ENCODE results near the gene DNER.
A peak's percentile ranks its signal among the peaks of the same experiment; 100 is the strongest.
"Not testable (repeated sequence)": the region's sequence is repeated elsewhere in the genome, so short reads cannot be mapped to it uniquely, and the experiment has no call there.

The DNER gene, protein sequence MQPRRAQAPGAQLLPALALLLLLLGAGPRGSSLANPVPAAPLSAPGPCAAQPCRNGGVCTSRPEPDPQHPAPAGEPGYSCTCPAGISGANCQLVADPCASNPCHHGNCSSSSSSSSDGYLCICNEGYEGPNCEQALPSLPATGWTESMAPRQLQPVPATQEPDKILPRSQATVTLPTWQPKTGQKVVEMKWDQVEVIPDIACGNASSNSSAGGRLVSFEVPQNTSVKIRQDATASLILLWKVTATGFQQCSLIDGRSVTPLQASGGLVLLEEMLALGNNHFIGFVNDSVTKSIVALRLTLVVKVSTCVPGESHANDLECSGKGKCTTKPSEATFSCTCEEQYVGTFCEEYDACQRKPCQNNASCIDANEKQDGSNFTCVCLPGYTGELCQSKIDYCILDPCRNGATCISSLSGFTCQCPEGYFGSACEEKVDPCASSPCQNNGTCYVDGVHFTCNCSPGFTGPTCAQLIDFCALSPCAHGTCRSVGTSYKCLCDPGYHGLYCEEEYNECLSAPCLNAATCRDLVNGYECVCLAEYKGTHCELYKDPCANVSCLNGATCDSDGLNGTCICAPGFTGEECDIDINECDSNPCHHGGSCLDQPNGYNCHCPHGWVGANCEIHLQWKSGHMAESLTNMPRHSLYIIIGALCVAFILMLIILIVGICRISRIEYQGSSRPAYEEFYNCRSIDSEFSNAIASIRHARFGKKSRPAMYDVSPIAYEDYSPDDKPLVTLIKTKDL

DNA sequence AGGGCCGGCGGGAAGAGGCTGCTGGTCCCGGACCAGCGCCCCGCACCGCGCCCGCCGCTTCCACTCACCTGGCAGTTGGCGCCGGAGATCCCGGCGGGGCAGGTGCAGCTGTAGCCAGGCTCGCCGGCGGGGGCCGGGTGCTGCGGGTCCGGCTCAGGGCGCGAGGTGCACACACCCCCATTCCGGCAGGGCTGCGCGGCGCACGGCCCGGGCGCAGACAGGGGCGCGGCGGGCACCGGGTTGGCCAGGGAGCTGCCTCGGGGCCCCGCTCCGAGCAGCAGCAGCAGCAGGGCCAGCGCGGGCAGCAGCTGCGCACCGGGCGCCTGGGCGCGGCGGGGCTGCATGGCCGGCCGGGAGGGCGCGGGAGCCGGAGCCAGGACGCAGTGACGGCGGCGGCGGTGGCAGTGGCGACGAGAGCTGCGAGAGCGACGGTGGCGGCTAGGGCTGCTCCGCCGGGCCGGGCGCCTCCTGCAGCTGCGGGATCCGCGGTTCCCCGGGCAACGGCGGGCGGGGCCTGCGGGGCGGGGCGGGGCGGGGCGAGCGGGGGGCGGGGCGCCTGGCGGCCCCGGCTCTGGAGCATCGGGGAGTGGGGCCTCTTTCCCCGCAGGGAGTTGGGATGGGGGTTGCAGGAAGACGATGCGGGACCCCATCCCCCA lies at the start of gene DNER:
Gene DNER, minus strand, starts transcription at position 476 of the 656 bp plus-strand sequence. Its CDS starts 132 bp downstream, at position 344.
- peak; percentile 73 for DNase-seq

DNA sequence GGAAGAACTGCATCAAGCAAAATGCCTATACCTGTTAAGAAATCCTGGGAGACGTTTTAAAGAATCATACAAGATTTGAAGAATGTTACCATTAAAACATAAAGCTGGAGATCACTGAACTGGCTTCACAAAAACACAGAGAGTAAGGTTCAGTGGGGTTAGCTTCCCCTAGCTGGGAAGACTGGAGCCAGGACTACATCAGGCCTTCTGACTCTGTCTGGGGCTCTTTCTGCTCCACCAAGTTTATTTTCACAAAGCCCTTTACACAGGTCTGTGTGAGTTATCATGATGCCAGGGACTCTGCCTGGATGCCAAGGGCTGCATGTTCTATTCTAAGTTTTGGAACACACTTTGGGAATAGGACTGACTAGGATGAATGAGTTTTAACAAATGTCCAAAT lies 47.3 kb upstream of the DNER start:
- DNase-seq = no peak

DNA sequence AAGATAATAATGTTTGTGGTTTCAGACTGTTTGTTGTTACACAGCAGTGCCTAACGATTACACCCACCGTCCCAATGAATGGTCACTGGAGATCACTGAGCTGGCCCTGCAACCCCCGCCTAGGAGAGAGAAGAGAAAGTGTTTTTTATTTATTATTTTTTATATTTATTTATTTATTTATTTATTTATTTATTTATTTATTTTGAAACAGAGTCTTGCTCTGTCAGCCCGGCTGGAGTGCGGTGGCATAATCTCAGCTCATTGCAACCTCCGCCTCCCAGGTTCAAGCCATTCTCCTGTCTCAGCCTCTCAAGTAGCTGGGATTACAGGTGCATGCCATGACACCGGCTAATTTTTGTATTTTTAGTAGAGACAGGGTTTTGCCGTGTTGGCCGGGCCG lies 43.1 kb upstream of the DNER start:
- not testable (repeated sequence) for DNase-seq

DNA sequence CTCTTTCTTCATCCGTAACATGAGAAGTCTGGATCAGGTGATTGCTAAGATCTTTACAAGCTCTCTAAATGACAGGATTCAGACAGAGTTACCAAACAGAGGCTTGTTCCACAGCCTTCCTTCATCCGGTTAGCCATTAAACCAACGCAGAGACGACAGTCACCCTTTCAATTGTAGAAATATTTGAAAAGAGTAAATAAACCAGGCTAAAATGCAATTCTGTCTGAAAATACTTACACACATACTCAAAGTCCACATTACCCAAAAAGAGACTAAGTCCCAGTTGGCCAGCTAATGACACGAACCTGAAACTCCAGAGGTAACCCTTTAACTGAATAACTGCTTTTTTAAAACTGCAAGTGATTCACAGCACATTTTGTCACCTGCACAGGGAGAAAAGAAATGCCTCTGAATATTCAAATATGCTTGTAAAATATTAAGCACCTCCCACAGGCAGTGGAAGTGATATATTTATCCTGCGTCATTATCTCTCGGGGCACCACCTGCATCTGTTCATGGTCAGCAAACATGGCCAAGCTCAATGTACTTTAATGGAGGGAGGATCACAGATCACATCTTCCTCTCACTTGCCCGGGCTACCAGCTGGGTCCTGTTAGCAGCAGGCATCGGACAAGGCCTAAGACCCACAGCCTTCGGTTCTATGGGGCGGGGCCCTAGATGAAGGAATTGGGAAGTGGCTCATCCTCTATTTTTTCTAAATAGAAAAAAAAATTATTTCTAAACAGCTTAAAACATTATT lies 38.8 kb upstream of the DNER start:
- DNase-seq = no peak

DNA sequence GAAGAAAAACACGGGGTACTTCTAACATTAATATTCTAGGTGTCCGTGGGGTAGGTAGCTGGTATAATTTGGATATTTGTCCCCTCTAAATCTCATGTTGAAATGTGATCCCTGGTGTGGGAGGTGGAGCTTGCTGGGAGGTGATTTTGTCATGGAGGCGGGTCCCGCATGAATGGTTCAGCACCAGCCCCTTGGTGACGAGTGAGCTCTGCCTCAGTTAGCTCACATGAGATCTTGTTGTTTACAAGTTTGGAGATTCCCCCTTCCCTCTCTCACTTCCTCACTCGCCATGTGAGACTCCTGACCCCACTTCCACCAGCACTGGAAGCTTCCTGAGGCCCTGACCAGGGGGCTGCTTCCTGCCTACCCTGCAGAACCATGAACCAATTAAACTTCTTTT lies 35.4 kb upstream of the DNER start:
- no peak for DNase-seq

DNA sequence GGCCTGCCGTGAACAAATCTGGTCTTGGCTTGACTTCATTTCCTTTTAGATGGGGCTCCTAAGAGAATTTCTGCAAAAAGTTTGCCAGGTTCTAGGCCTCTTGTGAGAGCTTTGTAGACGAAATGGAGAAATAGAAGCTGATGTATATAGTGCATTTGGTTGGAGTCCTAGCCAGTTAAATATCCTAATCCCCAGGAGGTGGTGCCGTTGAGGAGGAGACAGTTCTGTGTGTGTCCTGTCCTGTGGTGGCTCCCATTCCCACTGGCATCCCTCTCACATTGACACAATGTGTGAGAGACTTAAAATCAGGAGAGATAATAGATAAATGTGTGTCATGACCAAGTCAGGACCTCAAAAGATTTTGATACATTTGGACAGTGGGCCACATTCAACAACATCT lies 34.6 kb upstream of the DNER start:
- no peak for DNase-seq

DNA sequence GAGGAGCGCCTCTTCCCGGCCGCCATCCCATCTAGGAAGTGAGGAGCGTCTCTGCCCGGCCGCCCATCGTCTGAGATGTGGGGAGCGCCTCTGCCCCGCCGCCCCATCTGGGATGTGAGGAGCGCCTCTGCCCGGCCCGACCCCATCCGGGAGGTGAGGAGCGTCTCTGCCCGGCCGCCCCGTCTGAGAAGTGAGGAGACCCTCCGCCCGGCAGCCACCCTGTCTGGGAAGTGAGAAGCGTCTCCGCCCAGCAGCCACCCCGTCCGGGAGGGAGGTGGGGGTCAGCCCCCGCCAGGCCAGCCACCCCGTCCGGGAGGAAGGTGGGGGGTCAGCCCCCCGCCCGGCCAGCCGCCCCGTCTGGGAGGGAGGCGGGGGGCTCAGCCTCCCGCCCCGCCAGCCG lies 28.3 kb upstream of the DNER start:
- not testable (repeated sequence) for DNase-seq

DNA sequence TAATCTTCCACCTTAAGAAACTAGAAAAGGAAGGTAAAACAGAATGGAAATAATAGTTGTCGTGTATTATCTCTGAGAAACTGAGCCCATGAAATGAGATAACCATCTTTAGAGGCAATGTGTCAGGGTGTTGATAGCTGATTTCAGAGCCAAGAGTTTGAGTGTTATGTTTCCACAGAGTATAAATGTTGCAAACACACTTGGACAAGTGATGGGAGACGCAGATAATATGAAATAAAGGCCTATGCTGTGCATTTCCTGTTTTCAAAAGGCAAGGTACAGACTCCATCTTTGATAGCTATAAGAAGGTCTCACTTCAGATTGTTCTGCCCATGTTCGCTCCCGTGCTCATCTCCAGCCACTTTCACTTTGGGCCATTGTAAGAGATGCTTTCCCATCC lies 25.9 kb upstream of the DNER start:
- DNase-seq = no peak

DNA sequence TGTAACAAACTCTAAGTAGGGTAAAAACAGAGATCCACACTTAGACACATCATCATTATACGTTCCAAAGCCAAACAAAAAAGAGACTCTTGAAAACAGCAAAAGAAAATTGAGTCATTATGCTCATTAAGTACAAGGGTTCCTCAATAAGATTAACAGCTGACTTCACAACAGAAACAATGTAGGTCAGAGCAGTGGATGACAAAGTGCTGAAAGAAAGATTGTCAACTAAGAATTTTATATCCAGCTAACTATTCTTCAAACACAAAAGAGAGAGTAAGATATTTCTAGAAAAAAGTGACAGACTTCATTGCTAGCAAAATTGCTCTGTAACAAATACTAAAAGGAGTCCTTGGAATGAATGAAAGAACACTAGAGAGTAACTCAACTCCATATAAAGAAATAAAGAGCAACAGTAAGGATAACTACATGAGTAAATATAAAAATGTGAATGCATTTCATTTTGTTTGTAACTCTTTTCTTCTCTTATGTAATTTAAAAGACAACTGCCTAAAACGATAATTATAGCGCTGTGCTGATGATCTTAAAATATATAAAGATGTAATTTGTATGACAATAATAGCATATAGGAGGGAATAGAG lies 23.8 kb upstream of the DNER start:
- no peak for DNase-seq

DNA sequence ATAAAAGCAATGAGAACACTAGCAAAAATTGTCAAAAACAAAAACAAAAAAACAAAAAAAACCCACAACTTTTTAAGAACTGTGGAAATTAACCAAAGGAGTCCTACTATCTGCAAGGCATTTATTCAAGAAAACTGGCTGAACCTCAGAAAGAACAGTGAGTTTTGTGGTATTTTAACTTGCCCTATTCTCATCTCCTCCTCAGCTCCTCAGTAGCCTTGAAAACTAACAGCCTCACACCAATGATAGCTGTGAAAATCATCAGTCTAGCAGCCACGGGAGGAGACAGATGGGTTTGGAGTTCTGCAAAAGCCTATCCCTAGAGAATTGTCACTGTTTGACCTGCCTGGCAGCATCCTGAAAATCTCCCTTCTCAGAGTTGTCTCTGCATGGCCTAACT lies 20.1 kb upstream of the DNER start:
- no peak for DNase-seq

DNA sequence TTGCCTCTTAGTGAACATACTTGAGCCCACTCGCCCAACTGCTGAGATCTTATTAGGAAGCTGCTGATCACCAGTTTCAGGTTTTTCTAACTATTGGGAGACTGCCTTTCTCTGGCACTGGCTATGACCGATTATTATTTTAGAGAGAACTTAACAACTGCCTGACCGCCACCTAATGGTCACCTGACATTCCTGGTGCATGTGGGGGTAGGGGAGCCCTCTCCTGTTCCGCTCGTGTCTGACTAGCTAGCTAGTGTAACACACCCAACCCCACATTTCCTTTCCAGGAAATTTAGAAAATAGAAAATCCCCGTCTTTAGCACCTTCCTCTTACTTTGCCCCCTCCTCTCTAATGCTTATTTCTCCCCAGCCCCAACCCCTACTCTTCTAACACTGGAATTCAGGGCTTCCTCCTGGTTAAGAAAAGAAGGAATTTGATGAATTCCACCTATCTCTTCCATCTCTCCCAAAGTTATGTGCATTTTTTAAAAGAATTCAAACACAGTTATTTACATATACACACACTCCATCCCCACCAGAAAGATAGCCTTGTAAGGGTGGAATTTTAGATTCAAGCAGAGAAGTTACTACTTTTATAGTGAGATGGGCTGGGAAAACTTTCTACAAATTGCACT lies 19.4 kb upstream of the DNER start:
- no peak for DNase-seq

DNA sequence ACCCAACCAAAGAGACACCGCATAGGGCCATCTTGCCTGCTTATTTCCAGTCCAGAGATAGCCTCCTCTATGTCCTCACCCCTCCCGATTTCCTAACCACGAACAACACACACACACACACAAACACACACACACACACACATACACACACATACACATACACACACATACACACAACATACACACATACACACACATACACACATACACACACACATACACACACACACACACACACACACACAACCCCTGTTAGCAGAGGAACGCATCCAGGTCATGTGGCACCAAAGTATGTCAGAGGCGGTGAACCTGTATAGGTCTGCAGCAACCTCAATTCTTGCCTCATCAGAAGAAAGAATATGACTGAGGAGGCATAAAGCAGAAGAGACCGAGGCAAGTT lies 18.5 kb upstream of the DNER start:
- no peak for DNase-seq

DNA sequence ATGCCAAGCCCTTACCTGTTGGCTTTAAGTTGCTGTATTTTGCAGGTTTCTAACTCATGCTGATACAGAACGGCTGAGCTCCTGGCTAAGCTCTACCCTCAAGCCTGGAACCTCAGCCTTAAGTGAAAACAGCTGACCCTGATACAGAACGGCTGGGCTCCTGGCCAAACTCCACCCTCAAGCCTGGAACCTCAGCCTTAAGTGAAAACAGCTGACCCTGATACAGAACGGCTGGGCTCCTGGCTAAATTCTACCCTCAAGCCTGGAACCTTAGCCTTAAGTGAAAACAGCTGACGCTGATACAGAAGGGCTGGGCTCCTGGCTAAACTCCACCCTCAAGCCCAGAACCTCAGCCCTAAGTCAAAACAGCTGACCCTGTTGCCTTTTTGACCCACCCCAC lies 17.6 kb upstream of the DNER start:
- no peak for DNase-seq

DNA sequence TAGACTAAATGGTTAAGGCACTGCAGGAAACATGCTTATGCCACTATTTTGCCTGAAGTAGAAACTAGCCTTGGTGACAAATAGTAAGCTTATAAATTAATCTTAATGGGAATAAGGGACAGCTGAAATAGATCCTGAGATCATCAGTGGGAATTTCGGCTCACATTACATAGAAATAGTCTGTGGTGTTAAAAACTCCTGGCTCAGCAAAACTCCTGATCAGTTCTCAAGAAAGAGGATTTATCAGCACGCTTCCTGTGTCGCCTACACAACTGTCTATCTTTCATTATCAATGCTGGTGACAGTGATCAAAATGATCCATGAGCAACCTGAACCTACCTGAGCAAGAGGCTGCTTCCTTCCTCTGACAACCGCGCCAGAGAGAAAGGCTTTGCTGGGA lies 17.0 kb upstream of the DNER start:
- DNase-seq = no peak

DNA sequence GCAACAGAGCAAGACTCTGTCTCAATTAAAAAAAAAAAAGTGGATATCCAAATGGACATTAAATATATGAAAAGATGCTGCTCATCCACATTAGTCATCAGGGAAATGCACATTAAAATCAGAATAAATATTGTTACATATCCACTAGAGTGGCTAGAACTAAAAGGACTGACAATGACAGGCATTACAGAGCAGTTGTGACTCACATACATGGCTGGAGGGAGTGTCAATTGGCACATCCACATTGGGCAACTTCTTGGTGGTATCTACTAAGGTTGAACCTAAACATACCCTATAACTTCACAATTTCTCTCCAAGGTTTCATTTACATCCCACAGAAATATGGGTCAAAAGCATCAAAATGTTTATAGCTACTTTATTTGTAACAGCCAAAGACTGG lies 14.0 kb upstream of the DNER start:
- no peak for DNase-seq

DNA sequence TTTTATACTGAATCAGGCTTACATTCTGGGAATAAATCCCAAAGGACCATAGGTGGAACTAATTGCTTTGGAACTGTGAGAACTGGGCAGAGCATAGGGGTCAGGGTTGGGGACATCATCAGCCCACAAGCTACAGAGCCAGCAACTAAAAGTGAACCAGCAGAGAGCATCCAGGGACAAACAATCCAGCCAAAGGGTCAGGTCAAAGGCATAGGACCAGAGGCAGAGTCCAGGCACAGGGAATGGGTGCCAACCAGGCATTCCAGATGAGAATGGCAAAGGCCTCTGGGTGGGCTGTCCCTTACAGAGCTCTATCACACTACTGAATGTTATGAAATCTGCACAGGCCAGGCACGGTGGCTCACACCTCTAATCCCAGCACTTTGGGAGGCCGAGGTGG lies 12.3 kb upstream of the DNER start:
- DNase-seq = no peak

DNA sequence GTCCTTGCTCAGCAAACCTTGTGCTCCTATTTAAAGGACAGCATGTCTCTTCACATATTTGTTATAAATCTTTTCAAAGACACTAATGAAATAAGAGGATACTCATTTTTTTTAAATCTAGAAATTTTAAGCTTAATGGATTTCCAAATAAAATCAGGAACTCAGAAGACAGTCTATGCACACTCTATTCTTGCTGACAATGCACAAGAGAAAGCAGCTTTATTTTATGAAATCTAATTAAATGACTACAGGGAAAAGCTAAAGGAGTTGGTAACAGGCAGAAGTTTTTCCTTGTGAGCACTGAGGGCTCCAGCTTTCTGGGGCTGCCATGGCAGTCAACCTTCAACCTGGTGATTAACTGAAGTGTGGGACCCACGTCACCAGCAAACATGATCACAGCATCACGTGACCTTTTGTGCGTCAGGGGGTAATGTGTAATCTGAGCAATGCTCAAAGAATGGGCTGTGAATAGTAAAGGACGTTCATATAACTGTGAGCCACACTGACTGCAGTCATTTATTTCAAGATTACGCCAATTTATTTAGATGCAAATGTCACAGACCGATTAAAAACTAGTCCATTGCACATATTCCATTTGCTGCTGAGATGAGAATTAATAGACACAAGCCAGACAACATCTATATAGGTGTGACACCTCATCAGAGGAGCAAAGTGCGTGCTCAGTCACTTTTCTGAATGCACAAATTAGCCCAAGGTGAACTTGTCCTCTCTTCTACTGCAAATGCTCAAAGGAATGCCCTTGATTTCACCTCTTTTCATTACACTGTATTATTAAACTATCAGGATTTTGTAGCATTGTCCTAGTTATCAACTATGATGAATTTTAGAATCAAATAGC lies 11.6 kb upstream of the DNER start:
- DNase-seq = no peak

DNA sequence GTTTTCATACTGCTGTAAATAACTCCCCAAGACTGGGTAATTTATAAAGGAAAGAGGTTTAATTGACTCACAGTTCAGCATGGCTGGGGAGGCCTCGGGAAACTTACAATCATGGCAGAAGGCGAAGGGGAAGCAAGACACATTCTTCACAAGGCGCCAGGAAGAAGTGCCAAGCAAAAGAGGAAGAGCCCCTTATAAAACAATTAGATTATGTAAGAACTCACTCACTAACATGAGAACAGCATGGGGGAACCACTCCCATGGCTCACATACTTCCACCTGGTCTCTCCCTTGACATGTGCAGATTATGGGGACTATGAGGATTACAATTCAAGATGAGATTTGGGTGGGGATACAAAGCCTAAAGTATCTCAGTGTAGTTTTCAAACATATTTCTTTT lies 8.8 kb upstream of the DNER start:
- not testable (repeated sequence) for DNase-seq

DNA sequence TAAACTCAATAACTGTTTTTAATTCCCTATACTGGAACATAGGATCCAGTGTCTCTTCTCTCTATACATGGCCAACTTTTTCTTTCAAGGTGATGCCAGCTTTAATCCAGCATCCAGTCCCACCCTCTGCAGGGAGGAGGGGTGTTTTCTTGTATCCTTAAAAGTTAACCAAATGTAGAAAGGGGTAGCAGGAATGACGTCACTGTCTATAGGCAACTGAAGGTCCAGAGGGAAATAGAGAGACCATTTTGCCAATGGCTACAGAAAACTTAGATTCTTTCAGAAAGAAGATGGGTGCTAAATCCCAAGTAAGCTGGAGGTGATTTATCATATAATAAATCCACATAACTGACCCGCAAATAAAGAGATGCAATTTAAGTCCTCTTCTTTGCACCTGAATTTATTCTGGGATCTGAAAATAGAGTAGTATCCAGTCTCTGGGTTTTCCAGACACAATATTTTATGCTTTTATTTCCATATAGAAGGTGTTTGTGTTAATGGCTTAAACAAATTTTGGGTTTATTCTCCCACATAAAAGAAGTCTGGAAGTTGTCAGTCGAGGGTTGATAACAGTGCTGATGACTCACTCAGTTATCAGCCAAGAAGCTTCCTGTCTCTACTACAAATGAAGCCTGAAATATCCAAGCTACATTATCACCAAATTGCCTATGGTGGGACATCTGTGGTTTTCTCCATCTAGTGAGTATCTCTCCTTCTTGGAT lies 5.7 kb upstream of the DNER start:
- DNase-seq = no peak

DNA sequence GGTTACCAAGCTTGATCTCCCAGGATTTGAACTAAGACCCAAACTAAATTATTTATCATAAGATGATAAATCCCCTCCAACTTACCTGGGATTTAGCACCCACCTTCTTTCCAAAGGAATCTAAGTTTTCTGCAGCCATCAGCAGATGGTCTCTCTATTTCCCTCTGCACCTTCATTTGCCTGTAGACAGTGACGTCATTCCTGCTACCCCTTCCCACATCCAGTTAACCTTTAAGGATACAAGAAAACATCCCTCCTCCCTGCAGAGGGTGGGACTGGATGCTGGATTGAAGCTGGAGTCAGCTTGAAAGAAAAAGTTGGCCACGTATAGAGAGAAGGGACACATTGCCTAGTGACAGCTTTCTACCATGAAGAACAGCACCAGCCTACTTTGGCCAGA lies 3.7 kb upstream of the DNER start:
- DNase-seq = no peak

Data from midbrain (tissue), 1 donor.